GM10847 (cell line): Measurements from ENCODE around the gene ALOX5AP.

Experiments
- POLR2A ChIP-seq: IDR thresholded peaks from 2 replicates; pipeline ENCODE4 v1.6.1; 2011; ENCODE audit not compliant: insufficient read length; ENCODE audit errors: extremely low read depth

ALOX5AP gene

GRCh38 chr13:30763786-30764413 is 28.6 kb downstream of the ALOX5AP start:
- TF ChIP-seq POLR2A: no peak

- no peak for TF ChIP-seq POLR2A
These were observed 30.9 kb downstream of the ALOX5AP start for GRCh38 chr13:30766231-30766630.

GRCh38 chr13:30770929-30771328 is 35.6 kb downstream of the ALOX5AP start:
- TF ChIP-seq POLR2A: no peak

GRCh38 chr13:30773561-30773960 is 38.2 kb downstream of the ALOX5AP start:
- no peak for TF ChIP-seq POLR2A

GRCh38 chr13:30774214-30774730 is 38.9 kb downstream of the ALOX5AP start:
- TF ChIP-seq POLR2A: no peak

- TF ChIP-seq POLR2A: no peak
These were observed 41.3 kb downstream of the ALOX5AP start for GRCh38 chr13:30776661-30777060.

GRCh38 chr13:30779016-30779415 is 43.7 kb downstream of the ALOX5AP start:
- no peak for TF ChIP-seq POLR2A

GRCh38 chr13:30779608-30780007 is 44.3 kb downstream of the ALOX5AP start:
- TF ChIP-seq POLR2A: no peak

GRCh38 chr13:30780338-30780981 is 45.1 kb downstream of the ALOX5AP start:
- no peak for TF ChIP-seq POLR2A

- TF ChIP-seq POLR2A: no peak
These were observed 50.0 kb downstream of the ALOX5AP start for GRCh38 chr13:30785191-30785850.

GRCh38 chr13:30786648-30787047 is 51.3 kb downstream of the ALOX5AP start:
- no peak for TF ChIP-seq POLR2A

- no peak for TF ChIP-seq POLR2A
These were observed 52.6 kb downstream of the ALOX5AP start for GRCh38 chr13:30787738-30788525.

GRCh38 chr13:30789166-30789862 is 54.0 kb downstream of the ALOX5AP start:
- no peak for TF ChIP-seq POLR2A

- no peak for TF ChIP-seq POLR2A
These were observed 55.2 kb downstream of the ALOX5AP start for GRCh38 chr13:30790592-30790991.
